Right lobe of liver (tissue), 6 donors: ENCODE results near the gene STX5. TPM values are rescaled to one million over a fixed set of nuclear protein-coding genes. Genes with fewer than 3 reads are reported as not detected.

Source experiments
- ATAC-seq, 4 donors: fragments of 200-7000 bp; cut with Tn5 transposase; one replicate each; pipeline ENCODE4 v1.9.1; 2020; ENCODE audit warnings: mild to moderate bottlenecking in 4 of 4, moderate library complexity in 4 of 4
- DNase-seq, 3 donors: peaks; one replicate each; pipeline ENCODE4 v3.0.0-alpha.2; 2020
- H3K27ac ChIP-seq, 3 donors: fragments of 200-600 bp; one replicate each; pipeline ENCODE4 v1.8.0; 2022
- H3K27me3 ChIP-seq, 2 donors: fragments of 200-600 bp; one replicate each; pipeline ENCODE4 v1.8.0; 2022
- H3K36me3 ChIP-seq, 4 donors: fragments of 200-600 bp; sonication (generic) in 1 of 4; one replicate each; pipeline versions ENCODE4 v1.5.1 to v1.8.0; 2017 to 2022; ENCODE audit warnings: control low read depth in 1 of 4
- H3K4me1 ChIP-seq, 4 donors: fragments of 200-600 bp; sonication (generic) in 1 of 4; one replicate each; pipeline versions ENCODE4 v1.5.1 to v1.8.0; 2017 to 2022; ENCODE audit warnings: control low read depth in 1 of 4
- H3K4me3 ChIP-seq, 3 donors: fragments of 200-600 bp; one replicate each; pipeline ENCODE4 v1.8.0; 2022
- H3K9me3 ChIP-seq, 4 donors: fragments of 200-600 bp; sonication (generic) in 1 of 4; one replicate each; pipeline versions ENCODE4 v1.5.1 to v1.8.0; 2017 to 2022; ENCODE audit warnings: control low read depth in 1 of 4
- CTCF ChIP-seq, 4 donors: fragments of 200-600 bp in 3 of 4; fragments of 450-650 bp in 1 of 4; IDR thresholded peaks; one replicate each; pipeline versions ENCODE4 v1.5.1 to v1.8.0; 2016 to 2022; ENCODE audit warnings: antibody characterized with exemption in 4 of 4, mild to moderate bottlenecking in 2 of 4
- POLR2A ChIP-seq: fragments of 450-650 bp; IDR thresholded peaks from one replicate; pipeline ENCODE4 v1.6.1; 2017; ENCODE audit warnings: antibody characterized with exemption, mild to moderate bottlenecking
- WGBS: methylation state at CpG from one replicate; pipeline ENCODE4 v1.1.6; 2018; ENCODE audit warnings: low coverage, low lambda C conversion rate; ENCODE audit not compliant: insufficient coverage; ENCODE audit errors: missing lambda C conversion rate; 5-methylcytosine and 5-hydroxymethylcytosine counted together
- intact Hi-C, 2 donors: fragments of 100-400 bp; cut with DNase I; formaldehyde crosslinking; loops; one replicate each; pipeline versions ENCODE4 v1.11.2 to v1.14.1; 2022
- total RNA-seq, 6 experiments: library from RNA; depleted of rRNA in 2 of 6; stranded (reverse); fragments of >200 nt in 2 of 6; fragmentation: NEBNext Ultra II Directional in 3 of 6; extraction: Animal tissue kit (Norgen Biotek cat#: 25700) in 3 of 6; gene quantifications; one replicate each; pipeline versions ENCODE4 v1.1.0 to v1.2.4, GENCODE V29; 2016 to 2023
- donor health status: DM: no; HTN: yes; CAD: no.
- donor health status: DM: no; HTN: no; CAD: no.
- donor health status: DM: no; HTN: no; CAD: no.
- donor health status: DM: no; HTN: yes; CAD: no.
- donor health status: DM: no; HTN: yes; CAD: no.

The STX5 gene
- total RNA-seq, 6 experiments from 2014 or later: 22.1 to 27.8 (median 24.6) TPM

GRCh38 chr11:62791501-62792201, 40.2 kb downstream of the STX5 start, which contains the start of gene TMEM223:
Gene TMEM223, minus strand, starts transcription at chr11:62792006. Its CDS starts 12 bp downstream, at chr11:62791994.
- Histone ChIP-seq H3K9me3 (no peaks in the 10 kb centered on the region), H3K27me3 (no peaks in the 10 kb centered on the region), H3K4me3 (peak within 1 kb of the TSS; percentile 73 to 93 (median 89)), H3K4me1 (peaks cover 0 to 26% (median 7%) of the 10 kb centered on the region in 4 donors), H3K36me3 (peaks cover 5 to 54% (median 24%) of the 10 kb centered on the region in 4 donors), H3K27ac (peak within 1 kb of the TSS; percentile 39 to 88 (median 65))
- ATAC-seq (peak; percentile 86 to 91 (median 86)), DNase-seq (peak; percentile 91 to 93 (median 92))
- peak; percentile 14 to 41 (median 28) for TF ChIP-seq CTCF (IDR thresholded peaks at IDR 0.05)
- peak; percentile 78 for TF ChIP-seq POLR2A
- 0% methylated on average over 15 of the region's 58 CpGs for WGBS
- intact Hi-C loops: no loop called here

GRCh38 chr11:62789576-62789975, 42.3 kb downstream of the STX5 start:
- ATAC-seq (no peak), DNase-seq (no peak)
- Histone ChIP-seq H3K9me3 (no peaks in the 10 kb centered on the region), H3K27me3 (no peaks in the 10 kb centered on the region), H3K4me1 (peaks cover 0 to 34% (median 11%) of the 10 kb centered on the region in 4 donors), H3K27ac (no peak overlapping the region), H3K4me3 (no peak overlapping the region), H3K36me3 (peaks cover 2 to 33% (median 13%) of the 10 kb centered on the region in 4 donors)
- no CpG with 5 or more reads among the region's 3 CpGs for WGBS
- intact Hi-C loops: loop anchor here in 1 of 2 donors (10.0 kb wide), 1 partner anchor 65 kb away; no protein-coding TSS in a partner anchor
- TF ChIP-seq POLR2A: no peak
- TF ChIP-seq CTCF (IDR thresholded peaks at IDR 0.05): no peak

- no peaks in the 10 kb centered on the region for H3K9me3 ChIP-seq
- 84% methylated on average over 3 of the region's 5 CpGs for WGBS
- ATAC-seq: no peak
- H3K36me3 ChIP-seq: peaks cover 0 to 27% (median 9%) of the 10 kb centered on the region in 4 donors
- peaks cover 0 to 34% (median 11%) of the 10 kb centered on the region in 4 donors for H3K4me1 ChIP-seq
- no peak for TF ChIP-seq POLR2A
- no peak for TF ChIP-seq CTCF (IDR thresholded peaks at IDR 0.05)
- no peak overlapping the region for H3K4me3 ChIP-seq
- intact Hi-C loops: loop anchor here in 1 of 2 donors (10.0 kb wide), 1 partner anchor 66 kb away; no protein-coding TSS in a partner anchor
- H3K27ac ChIP-seq: no peak overlapping the region
- DNase-seq: no peak
- no peaks in the 10 kb centered on the region for H3K27me3 ChIP-seq
Measured at GRCh38 chr11:62788991-62789390, 42.9 kb downstream of the STX5 start.

- peaks cover 0 to 32% (median 9%) of the 10 kb centered on the region in 4 donors for H3K4me1 ChIP-seq
- peaks cover 0 to 15% (median 8%) of the 10 kb centered on the region in 4 donors for H3K36me3 ChIP-seq
- TF ChIP-seq POLR2A: peak; percentile 96
- TF ChIP-seq CTCF (IDR thresholded peaks at IDR 0.05): peak in 3 of 4 donors; percentile 22 to 36 (median 26)
- no peaks in the 10 kb centered on the region for H3K9me3 ChIP-seq
- WGBS: 0% methylated on average over 7 of the region's 88 CpGs
- DNase-seq (peak; percentile 97 to 99 (median 98)), ATAC-seq (peak; percentile 82 to 91 (median 86))
- H3K4me3 ChIP-seq: peak within 1 kb of the TSS; percentile 97 to 99 (median 98)
- no peaks in the 10 kb centered on the region for H3K27me3 ChIP-seq
- peak within 1 kb of the TSS; percentile 86 to 97 (median 91) for H3K27ac ChIP-seq
- intact Hi-C loops: loop anchor here in 1 of 2 donors (10.0 kb wide), 1 partner anchor 68 kb away; no protein-coding TSS in a partner anchor
Measured at GRCh38 chr11:62787005-62787759, 44.7 kb downstream of the STX5 start, which contains the start of gene TMEM179B. Gene TMEM179B, plus strand, starts transcription at chr11:62787402. Its CDS starts 30 bp downstream, at chr11:62787432.
